ENCODE measurements around the gene SMARCA2. TPM values are rescaled to one million over a fixed set of nuclear protein-coding genes. Genes with fewer than 3 reads are reported as not detected.

SMARCA2 gene
- total RNA-seq, 1 donor from 2014 or later = 160 TPM

DNA sequence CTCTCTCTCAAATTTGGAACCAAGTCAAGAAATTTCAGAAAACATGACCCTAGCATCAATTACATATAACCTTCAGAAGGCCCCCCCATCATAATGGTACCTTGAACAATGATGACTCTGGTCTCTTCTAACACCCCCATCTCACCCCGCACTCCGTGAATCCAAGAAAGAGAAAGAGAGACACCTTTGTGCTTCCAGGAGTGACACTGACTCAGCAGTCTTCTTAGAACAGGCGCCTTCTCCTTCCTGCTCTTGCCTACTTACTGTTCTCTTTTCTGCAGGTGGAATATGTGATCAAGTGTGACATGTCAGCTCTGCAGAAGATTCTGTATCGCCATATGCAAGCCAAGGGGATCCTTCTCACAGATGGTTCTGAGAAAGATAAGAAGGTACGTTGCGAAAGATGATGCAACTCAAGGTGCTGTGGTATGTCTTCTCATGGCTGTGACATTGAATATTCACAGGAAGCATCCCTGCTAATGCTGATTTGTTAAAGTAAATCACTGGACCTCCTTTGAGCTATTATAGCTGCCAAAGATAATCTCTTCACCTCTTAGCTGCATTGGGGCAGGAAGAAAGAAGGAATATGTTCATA is 81.3 kb downstream of the SMARCA2 start:
- TF ChIP-seq, protein P1, sequence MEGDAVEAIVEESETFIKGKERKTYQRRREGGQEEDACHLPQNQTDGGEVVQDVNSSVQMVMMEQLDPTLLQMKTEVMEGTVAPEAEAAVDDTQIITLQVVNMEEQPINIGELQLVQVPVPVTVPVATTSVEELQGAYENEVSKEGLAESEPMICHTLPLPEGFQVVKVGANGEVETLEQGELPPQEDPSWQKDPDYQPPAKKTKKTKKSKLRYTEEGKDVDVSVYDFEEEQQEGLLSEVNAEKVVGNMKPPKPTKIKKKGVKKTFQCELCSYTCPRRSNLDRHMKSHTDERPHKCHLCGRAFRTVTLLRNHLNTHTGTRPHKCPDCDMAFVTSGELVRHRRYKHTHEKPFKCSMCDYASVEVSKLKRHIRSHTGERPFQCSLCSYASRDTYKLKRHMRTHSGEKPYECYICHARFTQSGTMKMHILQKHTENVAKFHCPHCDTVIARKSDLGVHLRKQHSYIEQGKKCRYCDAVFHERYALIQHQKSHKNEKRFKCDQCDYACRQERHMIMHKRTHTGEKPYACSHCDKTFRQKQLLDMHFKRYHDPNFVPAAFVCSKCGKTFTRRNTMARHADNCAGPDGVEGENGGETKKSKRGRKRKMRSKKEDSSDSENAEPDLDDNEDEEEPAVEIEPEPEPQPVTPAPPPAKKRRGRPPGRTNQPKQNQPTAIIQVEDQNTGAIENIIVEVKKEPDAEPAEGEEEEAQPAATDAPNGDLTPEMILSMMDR (IDR thresholded peaks at IDR 0.05) = no peak
- no peak for DNase-seq (ENCODE audit: low spot score in 2 of 2)
- H3K9me3 ChIP-seq = no peaks in the 10 kb centered on the region
- no peaks in the 10 kb centered on the region for H3K27me3 ChIP-seq
- H3K27ac ChIP-seq = no peak overlapping the region
- H3K36me3 ChIP-seq = peaks cover 36 to 59% of the 10 kb centered on the region in 2 donors
- H3K4me1 ChIP-seq = peaks cover 0 to 5% of the 10 kb centered on the region in 2 donors
- intact Hi-C loops (cut with DNase I) = no loop called here
- no peak overlapping the region for H3K4me3 ChIP-seq

DNA sequence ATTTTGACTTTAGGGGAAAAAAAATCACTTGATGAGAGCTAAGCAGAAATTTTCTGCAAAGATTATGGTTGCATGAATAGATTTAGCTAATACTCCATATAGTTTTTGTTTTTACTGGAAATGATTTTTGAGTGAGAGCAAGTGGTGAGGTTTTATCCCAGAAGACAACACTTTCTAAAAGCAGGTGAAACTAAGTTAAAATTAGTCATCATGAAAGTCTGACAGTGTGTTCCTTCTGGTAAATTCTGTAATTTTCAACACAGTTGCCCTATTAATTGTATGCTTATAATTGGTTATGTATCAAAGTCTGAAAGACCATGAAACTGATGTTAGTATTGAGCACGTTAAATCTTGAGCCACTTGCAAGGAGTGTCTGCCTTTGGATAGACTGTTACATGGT is 91.5 kb downstream of the SMARCA2 start:
- Histone ChIP-seq H3K36me3 (peaks cover 27 to 57% of the 10 kb centered on the region in 2 donors), H3K27me3 (no peaks in the 10 kb centered on the region), H3K9me3 (no peaks in the 10 kb centered on the region), H3K4me3 (no peak overlapping the region), H3K27ac (no peak overlapping the region), H3K4me1 (peaks cover 0 to 2% of the 10 kb centered on the region in 2 donors)
- no peak for DNase-seq (ENCODE audit: low spot score in 2 of 2)
- TF ChIP-seq, protein P1 (IDR thresholded peaks at IDR 0.05) = no peak
- intact Hi-C loops (cut with DNase I) = no loop called here

- peaks cover 0 to 2% of the 10 kb centered on the region in 2 donors for H3K4me1 ChIP-seq
- intact Hi-C loops (cut with DNase I) = no loop called here
- TF ChIP-seq, protein P1 (IDR thresholded peaks at IDR 0.05) = no peak
- no peak for DNase-seq (ENCODE audit: low spot score in 2 of 2)
- H3K9me3 ChIP-seq = no peaks in the 10 kb centered on the region
- H3K36me3 ChIP-seq = peaks cover 37 to 69% of the 10 kb centered on the region in 2 donors
- no peaks in the 10 kb centered on the region for H3K27me3 ChIP-seq
- no peak overlapping the region for H3K27ac ChIP-seq
- no peak overlapping the region for H3K4me3 ChIP-seq
Measured at GRCh38 chr9:2107906-2108451, 92.8 kb downstream of the SMARCA2 start.

GRCh38 chr9:2109069-2109650 is 94.0 kb downstream of the SMARCA2 start:
- Histone ChIP-seq H3K27me3 (no peaks in the 10 kb centered on the region), H3K4me1 (peaks cover 0 to 2% of the 10 kb centered on the region in 2 donors), H3K36me3 (peaks cover 35 to 72% of the 10 kb centered on the region in 2 donors), H3K9me3 (no peaks in the 10 kb centered on the region), H3K27ac (no peak overlapping the region), H3K4me3 (no peak overlapping the region)
- no peak for DNase-seq (ENCODE audit: low spot score in 2 of 2)
- intact Hi-C loops (cut with DNase I) = no loop called here
- TF ChIP-seq, protein P1 (IDR thresholded peaks at IDR 0.05) = no peak

GRCh38 chr9:2110036-2110435 is 94.9 kb downstream of the SMARCA2 start:
- Histone ChIP-seq H3K27me3 (no peaks in the 10 kb centered on the region), H3K4me1 (peaks cover 0 to 2% of the 10 kb centered on the region in 2 donors), H3K9me3 (no peaks in the 10 kb centered on the region), H3K36me3 (peaks cover 28 to 69% of the 10 kb centered on the region in 2 donors), H3K27ac (no peak overlapping the region), H3K4me3 (no peak overlapping the region)
- no peak for DNase-seq (ENCODE audit: low spot score in 2 of 2)
- intact Hi-C loops (cut with DNase I) = no loop called here
- TF ChIP-seq, protein P1 (IDR thresholded peaks at IDR 0.05) = no peak

Measured in ascending aorta (tissue), 2 donors.